Measurements from ENCODE around the gene PFKL.
"Not testable (repeated sequence)": the region's sequence is repeated elsewhere in the genome, so short reads cannot be mapped to it uniquely, and the experiment has no call there.

DNA sequence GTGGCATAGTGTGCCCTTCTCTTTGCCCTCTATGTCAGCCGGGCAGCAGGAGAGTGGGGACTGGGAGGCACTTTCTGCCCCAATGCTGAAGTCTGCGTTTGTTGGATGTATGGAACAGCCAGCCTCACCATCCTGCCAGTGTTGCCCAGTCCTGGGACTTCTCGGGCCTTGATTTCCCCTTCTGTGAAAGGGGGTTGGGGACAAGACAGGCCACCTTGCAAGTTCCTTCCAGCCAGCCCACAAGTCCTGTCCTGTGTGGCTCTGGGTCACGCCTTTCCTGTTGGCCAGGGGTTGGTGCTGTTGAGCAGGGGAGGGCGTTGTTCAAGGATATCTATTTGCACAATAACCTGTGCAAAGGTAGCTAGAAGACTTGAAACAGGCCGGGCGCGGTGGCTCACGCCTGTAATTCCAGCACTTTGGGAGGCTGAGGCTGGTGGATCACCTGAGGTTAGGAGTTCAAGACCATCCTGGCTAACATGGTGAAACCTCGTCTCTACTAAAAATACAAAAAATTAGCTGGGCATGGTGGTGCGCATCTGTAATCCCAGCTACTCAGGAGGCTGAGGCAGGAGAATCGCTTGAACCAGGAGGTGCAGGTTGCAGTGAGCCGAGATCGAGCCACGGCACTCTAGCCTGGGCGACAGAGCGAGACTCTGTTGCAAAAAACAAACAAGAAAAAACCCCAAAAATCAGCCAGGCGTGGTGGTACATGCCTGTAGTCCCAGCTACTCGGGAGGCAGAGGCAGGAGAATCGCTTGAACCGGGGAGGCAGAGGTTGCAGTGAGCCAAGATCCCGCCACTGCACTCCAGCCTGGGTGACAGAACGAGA lies 2.9 kb downstream of the PFKL start:
- TF ChIP-seq EZH2 (IDR thresholded peaks at IDR 0.05; ENCODE audit: low read length) = not testable (repeated sequence)
- TF ChIP-seq, protein P1, sequence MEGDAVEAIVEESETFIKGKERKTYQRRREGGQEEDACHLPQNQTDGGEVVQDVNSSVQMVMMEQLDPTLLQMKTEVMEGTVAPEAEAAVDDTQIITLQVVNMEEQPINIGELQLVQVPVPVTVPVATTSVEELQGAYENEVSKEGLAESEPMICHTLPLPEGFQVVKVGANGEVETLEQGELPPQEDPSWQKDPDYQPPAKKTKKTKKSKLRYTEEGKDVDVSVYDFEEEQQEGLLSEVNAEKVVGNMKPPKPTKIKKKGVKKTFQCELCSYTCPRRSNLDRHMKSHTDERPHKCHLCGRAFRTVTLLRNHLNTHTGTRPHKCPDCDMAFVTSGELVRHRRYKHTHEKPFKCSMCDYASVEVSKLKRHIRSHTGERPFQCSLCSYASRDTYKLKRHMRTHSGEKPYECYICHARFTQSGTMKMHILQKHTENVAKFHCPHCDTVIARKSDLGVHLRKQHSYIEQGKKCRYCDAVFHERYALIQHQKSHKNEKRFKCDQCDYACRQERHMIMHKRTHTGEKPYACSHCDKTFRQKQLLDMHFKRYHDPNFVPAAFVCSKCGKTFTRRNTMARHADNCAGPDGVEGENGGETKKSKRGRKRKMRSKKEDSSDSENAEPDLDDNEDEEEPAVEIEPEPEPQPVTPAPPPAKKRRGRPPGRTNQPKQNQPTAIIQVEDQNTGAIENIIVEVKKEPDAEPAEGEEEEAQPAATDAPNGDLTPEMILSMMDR (optimal IDR thresholded peaks at IDR 0.05 in 1 of 3, IDR thresholded peaks at IDR 0.05 in 1 of 3, conservative IDR thresholded peaks at IDR 0.05 in 1 of 3; ENCODE audit: extremely low read depth in 1 of 3, insufficient read depth in 2 of 3, low read length in 3 of 3) = peak in 2 of 3 experiments; percentile 33 to 57

Data from keratinocyte (primary cell).